Thyroid gland (tissue), 4 donors: Measurements from ENCODE around the gene KRTAP5-1. TPM values are rescaled to one million over a fixed set of nuclear protein-coding genes. Genes with fewer than 3 reads are reported as not detected.
"Not testable (repeated sequence)": the region's sequence is repeated elsewhere in the genome, so short reads cannot be mapped to it uniquely, and the experiment has no call there.

Experiments
- DNase-seq, 2 donors: peaks; one replicate each; pipeline ENCODE4 v3.0.0-alpha.2; 2019
- H3K27ac ChIP-seq, 3 donors: fragments of 200-600 bp; sonication (generic); 1 replicate in 2 of 3; 2 replicates in 1 of 3; pipeline ENCODE4 v1.5.1; 2016 to 2019; ENCODE audit warnings: mild to moderate bottlenecking in 1 of 3, moderate library complexity in 1 of 3
- H3K27me3 ChIP-seq: fragments of 200-600 bp; sonication (generic); one replicate; pipeline ENCODE4 v1.5.1; 2019
- H3K36me3 ChIP-seq, 2 donors: fragments of 200-600 bp; sonication (generic); one replicate each; pipeline ENCODE4 v1.5.1; 2016 to 2019
- H3K4me1 ChIP-seq, 2 donors: fragments of 200-600 bp; sonication (generic); one replicate each; pipeline ENCODE4 v1.5.1; 2017 to 2019
- H3K4me3 ChIP-seq, 3 donors: fragments of 200-600 bp; sonication (generic); replicated peaks in 1 of 3; 1 replicate in 2 of 3; 2 replicates in 1 of 3; pipeline ENCODE4 v1.5.1; 2016; ENCODE audit warnings: mild to moderate bottlenecking in 1 of 3
- H3K9me3 ChIP-seq: fragments of 200-600 bp; sonication (generic); one replicate; pipeline ENCODE4 v1.5.1; 2017
- CTCF ChIP-seq, 6 experiments: fragments of 200-600 bp in 3 of 6; fragments of 450-650 bp in 3 of 6; sonication (generic) in 3 of 6; IDR thresholded peaks; one replicate each; pipeline ENCODE4 v1.5.1; 2016 to 2019; ENCODE audit warnings: antibody characterized with exemption in 6 of 6, mild to moderate bottlenecking in 2 of 6, inconsistent platforms in 1 of 6, moderate library complexity in 1 of 6
- POLR2A ChIP-seq, 2 donors: fragments of 450-650 bp; IDR thresholded peaks; one replicate each; pipeline ENCODE4 v1.6.1; 2017; ENCODE audit warnings: antibody characterized with exemption in 2 of 2, mild to moderate bottlenecking in 2 of 2, moderate library complexity in 1 of 2
- WGBS, 2 donors: methylation state at CpG; one replicate each; pipeline ENCODE4 v1.1.5; 2017; 5-methylcytosine and 5-hydroxymethylcytosine counted together
- intact Hi-C: fragments of 100-400 bp; cut with DNase I; formaldehyde crosslinking; loops from one replicate; pipeline ENCODE4 v1.15.1; 2023
- total RNA-seq, 4 donors: library from RNA; depleted of rRNA; stranded (reverse); fragments of >200 nt; gene quantifications; one replicate each; pipeline ENCODE4 v1.2.3, GENCODE V29; 2016

Gene KRTAP5-1
- total RNA-seq, 4 donors from 2014 or later = not detected

- no peak for DNase-seq
- Histone ChIP-seq H3K9me3 (no peaks in the 10 kb centered on the region), H3K27me3 (no peaks in the 10 kb centered on the region), H3K4me3 (no peak within 1 kb of the TSS), H3K4me1 (no peaks in the 10 kb centered on the region), H3K36me3 (no peaks in the 10 kb centered on the region), H3K27ac (no peak within 1 kb of the TSS)
- intact Hi-C loops = no loop called here
- 60% methylated on average over 1 of the region's 4 CpGs; no CpG with 5 or more reads in 1 of the 2 donors for WGBS, 2 donors
- TF ChIP-seq POLR2A (IDR thresholded peaks at IDR 0.05) (no peak), CTCF (IDR thresholded peaks at IDR 0.05) (no peak)
Observed at GRCh38 chr11:1597994-1598380, 12.9 kb upstream of the KRTAP5-1 start, which contains the start of gene KRTAP5-2. Gene KRTAP5-2, minus strand, starts transcription at chr11:1598294. Its CDS starts 44 bp downstream, at chr11:1598250.

GRCh38 chr11:1597331-1597993, 12.4 kb upstream of the KRTAP5-1 start:
- intact Hi-C loops = no loop called here
- TF ChIP-seq CTCF (IDR thresholded peaks at IDR 0.05) (no peak), POLR2A (IDR thresholded peaks at IDR 0.05) (no peak)
- no peaks in the 10 kb centered on the region for H3K4me1 ChIP-seq
- no peak overlapping the region for H3K4me3 ChIP-seq
- H3K27ac ChIP-seq = no peak overlapping the region
- no peaks in the 10 kb centered on the region for H3K27me3 ChIP-seq
- WGBS, 2 donors = 78 to 94% methylated on average over 10 of the region's 10 CpGs
- no peaks in the 10 kb centered on the region for H3K36me3 ChIP-seq
- DNase-seq = no peak
- no peaks in the 10 kb centered on the region for H3K9me3 ChIP-seq

GRCh38 chr11:1596576-1597121, 11.6 kb upstream of the KRTAP5-1 start:
- intact Hi-C loops = not testable (repeated sequence)
- WGBS, 2 donors = 52 to 56% methylated on average over 12 to 18 of the region's 19 CpGs

GRCh38 chr11:1595994-1596575, 11.0 kb upstream of the KRTAP5-1 start:
- WGBS, 2 donors = 49 to 58% methylated on average over 11 of the region's 11 CpGs
- H3K4me1 ChIP-seq, DNase-seq, H3K36me3 ChIP-seq, H3K4me3 ChIP-seq, H3K27ac ChIP-seq, H3K9me3 ChIP-seq, H3K27me3 ChIP-seq, intact Hi-C loops: not testable (repeated sequence)

More at GRCh38 chr11:1596576-1597121, 11.6 kb upstream of the KRTAP5-1 start:
- H3K36me3 ChIP-seq, H3K27me3 ChIP-seq, H3K4me3 ChIP-seq, H3K9me3 ChIP-seq, DNase-seq, H3K4me1 ChIP-seq, H3K27ac ChIP-seq: not testable (repeated sequence)

GRCh38 chr11:1592628-1593027, 7.5 kb upstream of the KRTAP5-1 start:
- no peak overlapping the region for H3K27ac ChIP-seq
- no peak for DNase-seq
- H3K4me1 ChIP-seq = no peaks in the 10 kb centered on the region
- H3K27me3 ChIP-seq = no peaks in the 10 kb centered on the region
- 79 to 80% methylated on average over 9 of the region's 9 CpGs for WGBS, 2 donors
- H3K36me3 ChIP-seq = no peaks in the 10 kb centered on the region
- intact Hi-C loops = no loop called here
- TF ChIP-seq POLR2A (IDR thresholded peaks at IDR 0.05) = no peak
- TF ChIP-seq CTCF (IDR thresholded peaks at IDR 0.05) = no peak
- no peaks in the 10 kb centered on the region for H3K9me3 ChIP-seq
- no peak overlapping the region for H3K4me3 ChIP-seq

- intact Hi-C loops = no loop called here
- DNase-seq = no peak
- no peaks in the 10 kb centered on the region for H3K36me3 ChIP-seq
- no peak overlapping the region for H3K27ac ChIP-seq
- no peak overlapping the region for H3K4me3 ChIP-seq
- WGBS, 2 donors = 87 to 93% methylated on average over 3 to 6 of the region's 6 CpGs
- no peaks in the 10 kb centered on the region for H3K4me1 ChIP-seq
- H3K27me3 ChIP-seq = no peaks in the 10 kb centered on the region
- TF ChIP-seq CTCF (IDR thresholded peaks at IDR 0.05) (no peak), POLR2A (IDR thresholded peaks at IDR 0.05) (no peak)
- no peaks in the 10 kb centered on the region for H3K9me3 ChIP-seq
Observed at GRCh38 chr11:1589996-1590395, 4.9 kb upstream of the KRTAP5-1 start.

GRCh38 chr11:1589191-1589963, 4.3 kb upstream of the KRTAP5-1 start:
- H3K4me1 ChIP-seq, H3K27me3 ChIP-seq, DNase-seq, H3K4me3 ChIP-seq, H3K27ac ChIP-seq, H3K9me3 ChIP-seq, H3K36me3 ChIP-seq, intact Hi-C loops: not testable (repeated sequence)
- 39 to 53% methylated on average over 8 of the region's 10 CpGs for WGBS, 2 donors
